ENCODE results near the gene ABR. TPM values are rescaled to one million over a fixed set of nuclear protein-coding genes. Genes with fewer than 3 reads are reported as not detected.
"Not testable (repeated sequence)": the region's sequence is repeated elsewhere in the genome, so short reads cannot be mapped to it uniquely, and the experiment has no call there.

Gene ABR
- polyA plus RNA-seq, 1 donor, result 29.8 TPM

DNA sequence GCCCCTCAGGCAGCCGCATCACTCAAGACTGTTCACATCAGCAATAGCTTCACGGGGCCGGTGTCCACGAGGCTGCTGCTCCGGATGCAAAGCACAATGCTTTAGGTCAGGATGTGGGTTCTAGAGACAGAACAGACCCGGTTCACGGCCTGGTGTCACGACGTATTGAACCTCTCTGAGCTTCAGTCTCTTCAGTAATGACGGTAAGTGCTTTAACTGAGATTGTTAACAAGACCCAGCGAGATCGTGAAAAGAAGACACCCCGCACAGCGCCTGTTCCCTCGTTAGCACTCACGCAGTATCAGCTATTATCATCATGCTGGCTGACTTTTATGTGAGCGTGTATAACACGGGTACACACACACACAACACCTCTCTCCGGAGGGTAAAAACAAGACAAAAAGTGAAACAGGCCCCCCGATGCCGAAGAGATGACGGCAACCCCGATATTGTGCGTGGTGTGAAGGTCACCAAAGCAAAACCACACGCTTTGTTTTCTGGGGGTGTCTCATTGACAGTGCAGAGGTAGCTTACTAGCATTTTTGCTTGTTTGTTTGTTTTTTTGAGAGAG lies 21.4 kb upstream of the ABR start:
- no peak for DNase-seq (ENCODE audit: low read depth)

DNA sequence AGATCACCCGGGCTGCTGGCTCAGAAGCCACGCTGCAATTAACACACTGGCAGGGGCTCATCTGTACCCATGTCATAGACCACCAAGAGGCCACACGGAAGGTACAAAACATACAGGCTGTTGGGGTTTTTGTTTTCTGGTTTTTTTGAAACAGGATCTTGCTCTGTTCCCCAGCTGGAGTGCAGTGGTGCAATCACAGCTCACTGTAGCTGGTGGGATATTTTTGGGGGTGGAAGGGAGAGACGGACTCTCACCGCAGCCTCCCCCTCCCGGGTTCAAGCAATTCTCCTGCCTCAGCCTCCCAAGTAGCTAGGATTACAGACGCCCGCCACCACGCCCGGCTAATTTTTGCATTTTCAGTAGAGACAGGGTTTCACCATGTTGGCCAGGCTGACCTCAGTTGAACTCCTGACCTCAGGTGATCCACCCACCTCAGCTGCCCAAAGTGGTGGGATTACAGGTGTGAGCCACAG lies 19.5 kb upstream of the ABR start:
- not testable (repeated sequence) for DNase-seq (ENCODE audit: low read depth)

- DNase-seq (ENCODE audit: low read depth), result peak; percentile 32
These were observed 18.2 kb upstream of the ABR start for GRCh38 chr17:1197781-1198490.

- DNase-seq (ENCODE audit: low read depth), result no peak
These were observed 17.6 kb upstream of the ABR start for GRCh38 chr17:1197379-1197778.

GRCh38 chr17:1196946-1197345 lies 17.2 kb upstream of the ABR start:
- DNase-seq (ENCODE audit: low read depth), result no peak

DNA sequence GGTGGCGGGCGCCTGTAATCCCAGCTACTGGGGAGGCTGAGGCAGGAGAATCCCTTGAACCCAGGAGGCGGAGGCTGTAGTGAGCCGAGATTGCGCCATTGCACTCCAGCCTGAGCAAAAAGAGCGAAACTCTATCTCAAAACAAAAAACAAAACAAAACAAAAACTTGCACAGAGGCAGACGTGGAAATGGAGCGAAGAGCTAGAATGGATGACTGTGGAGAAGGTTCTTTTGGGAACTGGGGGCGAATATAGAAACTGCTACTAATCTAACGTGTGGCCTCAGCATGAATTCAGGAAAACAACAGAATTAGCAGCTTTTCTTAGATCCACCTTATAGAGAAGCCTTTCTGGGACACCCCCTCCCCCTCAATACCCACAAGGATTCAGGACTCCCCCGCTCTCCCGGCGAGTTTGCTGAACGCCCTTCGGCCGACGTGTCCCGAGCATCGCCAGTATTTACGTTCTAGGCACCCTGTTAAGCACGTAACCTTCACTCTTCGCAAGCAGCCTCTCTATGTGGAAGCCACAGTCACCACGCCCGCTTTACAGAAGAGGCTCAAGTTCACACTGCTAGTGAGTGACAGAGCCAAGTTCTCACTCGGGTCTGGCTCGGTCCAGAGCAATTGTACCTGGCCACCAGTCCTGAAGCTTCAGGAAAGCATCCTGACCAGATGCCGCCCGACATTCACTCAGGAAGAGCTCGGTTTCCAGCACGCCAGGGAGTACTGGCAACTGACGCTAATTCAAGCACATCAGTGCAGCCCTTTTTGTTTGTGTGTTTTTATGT lies 13.3 kb upstream of the ABR start:
- DNase-seq (ENCODE audit: low read depth), result no peak

- no peak for DNase-seq (ENCODE audit: low read depth)
These were observed 11.1 kb upstream of the ABR start for GRCh38 chr17:1190751-1191331.

- peak; percentile 39 for DNase-seq (ENCODE audit: low read depth)
These were observed 9.2 kb upstream of the ABR start for GRCh38 chr17:1188812-1189504.

- peak; percentile 64 for DNase-seq (ENCODE audit: low read depth)
These were observed 7.4 kb upstream of the ABR start for GRCh38 chr17:1186923-1187771.

GRCh38 chr17:1186214-1186820 lies 6.5 kb upstream of the ABR start:
- no peak for DNase-seq (ENCODE audit: low read depth)

DNA sequence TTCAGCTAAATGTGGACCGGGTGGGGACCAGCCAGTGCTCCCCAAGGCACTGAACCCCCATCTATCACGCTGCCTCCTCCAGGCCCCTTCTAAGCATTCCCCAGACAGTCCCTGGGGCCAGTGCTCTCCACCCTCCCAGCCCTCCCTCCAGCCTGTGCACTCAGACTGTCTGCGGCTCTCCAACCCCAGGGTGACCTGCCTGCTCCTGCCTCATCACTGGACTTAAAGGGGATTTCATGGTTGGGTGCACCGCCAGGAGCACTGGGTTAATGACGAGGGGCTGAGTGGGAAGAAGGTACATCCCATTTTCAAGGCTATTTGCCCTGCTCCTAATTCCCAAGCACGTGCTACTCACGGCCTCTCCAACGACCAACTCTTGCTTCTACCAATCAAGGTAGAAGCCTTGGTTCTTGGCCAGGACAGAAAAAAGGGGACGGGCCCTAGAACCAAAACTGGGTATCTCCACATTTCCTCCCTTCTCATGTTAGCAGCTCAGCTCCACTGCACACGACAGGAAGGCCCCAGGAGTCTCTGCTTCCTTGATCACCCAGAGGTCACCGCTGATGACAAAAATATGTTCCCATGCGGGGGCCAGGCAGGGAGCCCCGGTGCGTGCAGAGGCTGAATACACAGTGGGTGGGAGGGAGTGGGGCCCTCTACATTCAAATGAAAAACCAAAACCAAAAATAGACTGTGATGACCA lies 3.5 kb upstream of the ABR start:
- DNase-seq (ENCODE audit: low read depth), result no peak

DNA sequence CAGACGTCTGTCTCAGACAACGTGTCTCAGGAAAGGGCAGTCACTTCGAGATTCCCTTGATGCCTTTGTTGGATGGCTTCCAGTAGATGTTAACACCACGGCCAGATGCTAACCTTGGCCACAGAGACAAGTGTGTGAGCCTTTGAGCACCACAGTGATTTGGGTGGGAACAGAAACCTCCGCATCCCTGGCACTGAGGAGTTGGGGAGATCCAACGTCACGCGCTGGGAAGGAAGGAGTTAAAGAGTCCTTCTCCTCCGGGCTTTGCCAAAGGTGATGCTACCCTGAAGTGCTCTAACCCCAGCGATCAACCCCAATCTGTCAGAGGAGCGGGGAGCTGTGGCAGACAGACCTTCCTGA lies 3.0 kb upstream of the ABR start:
- no peak for DNase-seq (ENCODE audit: low read depth)

DNA sequence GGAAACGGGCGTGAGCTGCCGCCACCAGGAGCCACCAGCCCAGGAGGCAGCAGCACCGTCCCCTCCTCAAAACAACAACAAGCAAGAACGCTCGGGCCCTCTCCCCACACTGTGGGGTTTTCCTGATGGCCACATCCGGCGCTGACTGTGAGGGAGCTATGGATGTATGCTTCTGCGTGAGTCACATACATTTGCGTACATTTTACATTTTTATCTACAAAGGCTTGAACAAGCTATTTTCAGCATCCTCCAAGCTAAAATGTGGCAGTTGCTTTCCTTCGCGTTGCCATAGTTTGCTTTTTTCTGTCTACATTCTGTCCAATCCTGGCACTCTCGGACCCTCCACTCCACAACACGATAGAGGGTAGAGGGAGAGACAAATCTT lies 2.0 kb upstream of the ABR start:
- DNase-seq (ENCODE audit: low read depth), result no peak

GRCh38 chr17:1180958-1181752 lies 1.4 kb upstream of the ABR start:
- no peak for DNase-seq (ENCODE audit: low read depth)

GRCh38 chr17:1179112-1179817 lies 516 bp downstream of the ABR start:
- DNase-seq (ENCODE audit: low read depth), result no peak

GRCh38 chr17:1177016-1177700 lies 2.6 kb downstream of the ABR start:
- DNase-seq (ENCODE audit: low read depth), result peak; percentile 35

DNA sequence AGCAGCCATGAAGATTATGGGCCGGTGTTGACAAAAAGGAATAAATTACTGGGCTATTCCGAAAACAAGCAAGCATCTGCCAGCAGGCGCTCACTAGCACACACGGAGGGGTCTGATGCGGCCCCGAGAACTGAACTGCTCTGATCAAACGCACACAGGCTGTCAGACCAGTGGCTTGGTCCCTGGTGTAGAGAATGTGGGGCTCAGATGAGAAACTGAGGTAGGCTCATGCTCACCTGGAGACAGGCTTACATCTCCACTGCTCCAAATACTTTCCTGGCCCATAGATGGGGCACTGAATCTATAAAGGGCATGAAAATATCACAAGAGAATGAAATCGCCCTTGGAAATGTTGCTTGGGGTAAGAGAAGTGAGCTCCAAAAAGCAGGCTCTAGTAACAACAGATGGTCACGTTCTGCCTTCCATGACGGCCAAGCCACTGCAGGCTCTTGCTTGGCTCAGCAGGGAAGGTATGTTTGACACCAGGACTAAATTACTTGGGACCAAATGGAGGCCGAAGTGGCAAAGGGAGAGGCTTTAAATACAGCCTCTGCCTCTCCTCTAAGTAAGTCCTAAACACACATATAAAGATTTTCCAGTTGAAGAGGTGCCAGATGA lies 5.4 kb downstream of the ABR start:
- no peak for DNase-seq (ENCODE audit: low read depth)

Data from forelimb muscle (tissue), 1 donor.